Breast epithelium (tissue), 4 donors: ENCODE data around the gene NGRN. TPM values are rescaled to one million over a fixed set of nuclear protein-coding genes. Genes with fewer than 3 reads are reported as not detected.

Experiments used
- DNase-seq, 2 donors: peaks; one replicate each; pipeline ENCODE4 v3.0.0-alpha.2; 2019; ENCODE audit warnings: low spot score in 2 of 2
- H3K27ac ChIP-seq, 2 donors: fragments of 200-600 bp; sonication (generic) in 1 of 2; one replicate each; pipeline ENCODE4 v1.5.1; 2016 to 2019; ENCODE audit warnings: mild to moderate bottlenecking in 1 of 2
- H3K27me3 ChIP-seq, 2 donors: fragments of 200-600 bp; sonication (generic) in 1 of 2; one replicate each; pipeline versions ENCODE4 v1.5.1 to v1.6.0; 2017 to 2019; ENCODE audit warnings: control low read depth in 1 of 2, mild to moderate bottlenecking in 1 of 2
- H3K36me3 ChIP-seq: fragments of 200-600 bp; one replicate; pipeline ENCODE4 v1.5.1; 2019
- H3K4me1 ChIP-seq, 2 donors: fragments of 200-600 bp; sonication (generic); one replicate each; pipeline ENCODE4 v1.5.1; 2016 to 2019; ENCODE audit warnings: control low read depth in 1 of 2
- H3K4me3 ChIP-seq, 3 donors: fragments of 200-600 bp; sonication (generic); 1 replicate in 2 of 3; 2 replicates in 1 of 3; pipeline ENCODE4 v1.5.1; 2016 to 2019; ENCODE audit warnings: mild to moderate bottlenecking in 3 of 3, moderate library complexity in 2 of 3
- H3K9me3 ChIP-seq, 2 donors: fragments of 200-600 bp; sonication (generic) in 1 of 2; one replicate each; pipeline ENCODE4 v1.5.1; 2016 to 2019; ENCODE audit warnings: control low read depth in 1 of 2
- CTCF ChIP-seq, 3 donors: fragments of 450-650 bp; IDR thresholded peaks; one replicate each; pipeline ENCODE4 v1.5.1; 2016 to 2017; ENCODE audit warnings: antibody characterized with exemption in 3 of 3, mild to moderate bottlenecking in 3 of 3, moderate library complexity in 3 of 3
- POLR2A ChIP-seq: fragments of 450-650 bp; IDR thresholded peaks from one replicate; pipeline ENCODE4 v1.6.1; 2016; ENCODE audit warnings: antibody characterized with exemption, mild to moderate bottlenecking, moderate library complexity
- POLR2AphosphoS5 ChIP-seq, 3 donors: sonication (generic); formaldehyde crosslinking; IDR thresholded peaks; one replicate each; pipeline ENCODE4 v1.6.1; 2017; ENCODE audit warnings: antibody characterized with exemption in 3 of 3
- intact Hi-C: fragments of 100-400 bp; cut with DNase I; formaldehyde crosslinking; loops from one replicate; pipeline ENCODE4 v1.15.1; 2023; ENCODE audit warnings: low total_unique reads
- total RNA-seq, 3 donors: library from RNA; depleted of rRNA; stranded (reverse); fragments of >200 nt; gene quantifications; one replicate each; pipeline ENCODE4 v1.1.0, GENCODE V29; 2016

Gene NGRN
- total RNA-seq, 3 donors from 2014 or later: 67.7 to 99.1 (median 87.2) TPM

DNA sequence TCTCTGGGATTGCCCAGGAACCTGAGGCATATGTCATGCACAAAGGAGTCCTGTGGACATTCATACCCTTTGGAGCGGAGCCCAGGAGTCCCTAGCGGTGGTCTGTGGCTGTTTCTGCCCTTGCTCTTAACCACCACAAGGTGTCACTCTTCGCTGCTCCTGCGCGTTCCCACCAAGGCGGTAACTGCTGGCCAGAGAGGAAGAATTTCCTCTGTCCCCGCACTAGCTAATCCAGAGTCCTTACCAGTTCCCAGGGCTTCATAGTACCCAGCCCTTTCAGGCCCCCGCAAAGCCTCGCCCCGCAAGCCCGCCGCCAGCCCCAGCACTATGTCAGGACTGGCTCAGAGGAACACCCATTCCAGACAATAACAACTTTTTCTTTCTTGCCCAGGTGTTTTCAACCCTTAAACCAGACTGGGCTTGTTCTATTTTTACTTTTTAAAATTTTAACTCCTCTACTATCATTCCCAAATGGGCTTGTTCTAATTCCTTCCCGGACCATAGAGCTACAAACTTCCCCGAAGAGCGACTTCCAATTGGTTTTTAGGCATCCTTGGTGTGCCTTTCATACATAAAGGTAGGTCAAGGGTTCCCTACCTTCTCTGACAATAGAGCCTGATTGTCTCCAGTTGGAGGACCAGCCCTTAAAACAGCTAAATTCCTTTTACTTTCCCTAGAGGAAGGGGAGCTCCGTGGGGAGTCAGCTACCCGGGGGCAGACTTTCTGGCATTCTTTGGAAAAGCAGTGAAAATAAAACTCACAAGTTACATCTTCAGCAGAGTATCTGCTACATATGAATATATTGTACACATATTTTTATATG lies 54.8 kb downstream of the NGRN start:
- no peaks in the 10 kb centered on the region for H3K27me3 ChIP-seq
- H3K36me3 ChIP-seq: no peaks in the 10 kb centered on the region
- H3K4me1 ChIP-seq: no peaks in the 10 kb centered on the region
- TF ChIP-seq POLR2A: no peak
- peak; percentile 12 to 67 (median 49) for TF ChIP-seq POLR2AphosphoS5 (IDR thresholded peaks at IDR 0.05)
- TF ChIP-seq CTCF (IDR thresholded peaks at IDR 0.05): peak; percentile 92 to 100 (median 99)
- intact Hi-C loops: no loop called here
- H3K9me3 ChIP-seq: no peaks in the 10 kb centered on the region
- peak; percentile 81 to 82 for DNase-seq
- peak overlapping the region in 2 of 3 donors; percentile 21 to 43 for H3K4me3 ChIP-seq
- H3K27ac ChIP-seq: peak overlapping the region; percentile 70 to 80

GRCh38 chr15:90320885-90321278 lies 55.4 kb downstream of the NGRN start:
- TF ChIP-seq POLR2A: no peak
- no peak for TF ChIP-seq POLR2AphosphoS5 (IDR thresholded peaks at IDR 0.05)
- TF ChIP-seq CTCF (IDR thresholded peaks at IDR 0.05): no peak
- no peak for DNase-seq
- Histone ChIP-seq H3K27ac (no peak overlapping the region), H3K27me3 (no peaks in the 10 kb centered on the region), H3K4me3 (no peak overlapping the region), H3K9me3 (no peaks in the 10 kb centered on the region), H3K4me1 (no peaks in the 10 kb centered on the region), H3K36me3 (no peaks in the 10 kb centered on the region)
- intact Hi-C loops: no loop called here

Other genes starting within 250 kb of the NGRN start
- gene IDH2, start 163.2 kb upstream of the NGRN start, total RNA-seq: 10 to 100 TPM; 29.9 to 73.5 (median 58.7) TPM
- gene SEMA4B, start 64.3 kb upstream of the NGRN start, total RNA-seq: 10 to 100 TPM in 2 of 3 donors, 1 to 10 TPM in 1; 6.6 to 72.8 (median 56.9) TPM
- gene CIB1, start 31.7 kb upstream of the NGRN start, total RNA-seq: 10 to 100 TPM; 30.2 to 61.3 (median 49.5) TPM
- 1 to 10 TPM; 3.4 to 9.4 (median 7.5) TPM for gene GDPGP1, start 31.5 kb upstream of the NGRN start, total RNA-seq
- under 1 TPM in 1 of 3 donors, not detected in 2; 0.15 TPM for gene TTLL13, start 16.1 kb upstream of the NGRN start, total RNA-seq
- gene ZNF774, start 86.6 kb downstream of the NGRN start, total RNA-seq: 1 to 10 TPM; 2.6 to 7.6 (median 4.6) TPM
- gene IQGAP1, start 122.6 kb downstream of the NGRN start, total RNA-seq: 100 to 1,000 TPM; 244 to 387 (median 288) TPM